WTC11 (cell line): ENCODE data around the gene KCNJ15.

Experiments used
- TF ChIP-seq, protein P1 (sequence below): fragments of 200-600 bp; IDR thresholded peaks from 2 replicates; pipeline ENCODE4 v1.8.0; 2022; ENCODE audit warnings: antibody characterized with exemption
- TF ChIP-seq, protein P2 (sequence below): sonication (generic); formaldehyde crosslinking; IDR thresholded peaks from 2 replicates; pipeline ENCODE4 v1.8.0; 2023; ENCODE audit warnings: missing genetic modification reagents

DNA sequence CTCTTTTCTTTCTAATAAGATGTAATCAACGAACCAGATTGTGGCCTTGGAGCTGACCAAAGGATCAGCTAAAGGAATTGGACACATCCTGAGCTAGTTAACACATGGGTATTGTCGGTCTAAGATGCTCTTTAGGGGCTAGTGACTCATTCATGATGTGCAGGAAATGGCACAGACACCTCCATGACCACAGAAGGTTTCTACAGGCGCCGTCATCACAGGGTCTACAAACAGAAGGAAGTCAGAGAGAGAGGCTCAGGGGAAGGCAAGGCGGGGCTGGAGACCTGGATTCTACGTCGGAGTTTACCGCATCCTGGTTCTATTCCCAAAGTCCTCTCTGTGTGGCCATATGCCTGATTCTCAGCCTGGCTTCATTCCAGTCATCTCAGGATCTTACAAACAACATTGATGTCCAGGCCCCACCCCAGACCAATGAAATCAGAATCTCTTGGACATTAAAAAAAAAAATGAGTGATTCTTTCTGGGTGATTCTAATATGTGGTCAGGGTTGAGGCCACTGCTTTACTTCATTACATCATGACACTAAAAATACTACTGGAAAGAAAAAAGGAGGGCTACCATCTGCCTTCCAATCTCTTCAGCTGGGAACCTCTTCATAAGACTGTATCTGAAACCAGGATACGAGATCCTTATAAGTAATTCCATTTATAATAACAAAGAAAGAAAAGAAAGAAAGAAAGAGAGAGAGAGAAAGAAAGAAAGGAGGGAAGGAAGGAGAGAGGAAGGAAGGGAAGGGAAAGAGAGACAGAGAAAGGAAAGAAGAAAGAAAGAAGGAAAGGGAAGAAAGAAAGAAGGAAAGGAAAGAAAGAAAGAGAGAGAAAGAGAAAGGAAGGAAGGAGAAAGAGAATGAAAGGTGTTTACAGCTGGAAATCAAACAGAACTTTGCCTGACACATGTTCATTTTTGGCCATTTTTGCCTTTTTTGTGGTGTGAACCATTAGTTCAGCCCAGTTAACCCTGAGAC, 11.6 kb upstream of the KCNJ15 start:
- TF ChIP-seq, protein P1, sequence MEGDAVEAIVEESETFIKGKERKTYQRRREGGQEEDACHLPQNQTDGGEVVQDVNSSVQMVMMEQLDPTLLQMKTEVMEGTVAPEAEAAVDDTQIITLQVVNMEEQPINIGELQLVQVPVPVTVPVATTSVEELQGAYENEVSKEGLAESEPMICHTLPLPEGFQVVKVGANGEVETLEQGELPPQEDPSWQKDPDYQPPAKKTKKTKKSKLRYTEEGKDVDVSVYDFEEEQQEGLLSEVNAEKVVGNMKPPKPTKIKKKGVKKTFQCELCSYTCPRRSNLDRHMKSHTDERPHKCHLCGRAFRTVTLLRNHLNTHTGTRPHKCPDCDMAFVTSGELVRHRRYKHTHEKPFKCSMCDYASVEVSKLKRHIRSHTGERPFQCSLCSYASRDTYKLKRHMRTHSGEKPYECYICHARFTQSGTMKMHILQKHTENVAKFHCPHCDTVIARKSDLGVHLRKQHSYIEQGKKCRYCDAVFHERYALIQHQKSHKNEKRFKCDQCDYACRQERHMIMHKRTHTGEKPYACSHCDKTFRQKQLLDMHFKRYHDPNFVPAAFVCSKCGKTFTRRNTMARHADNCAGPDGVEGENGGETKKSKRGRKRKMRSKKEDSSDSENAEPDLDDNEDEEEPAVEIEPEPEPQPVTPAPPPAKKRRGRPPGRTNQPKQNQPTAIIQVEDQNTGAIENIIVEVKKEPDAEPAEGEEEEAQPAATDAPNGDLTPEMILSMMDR: no peak
- TF ChIP-seq, protein P2, sequence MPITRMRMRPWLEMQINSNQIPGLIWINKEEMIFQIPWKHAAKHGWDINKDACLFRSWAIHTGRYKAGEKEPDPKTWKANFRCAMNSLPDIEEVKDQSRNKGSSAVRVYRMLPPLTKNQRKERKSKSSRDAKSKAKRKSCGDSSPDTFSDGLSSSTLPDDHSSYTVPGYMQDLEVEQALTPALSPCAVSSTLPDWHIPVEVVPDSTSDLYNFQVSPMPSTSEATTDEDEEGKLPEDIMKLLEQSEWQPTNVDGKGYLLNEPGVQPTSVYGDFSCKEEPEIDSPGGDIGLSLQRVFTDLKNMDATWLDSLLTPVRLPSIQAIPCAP (CRISPR knock-in tag): no peak
